Astrocyte (in vitro differentiated cells and primary cell): Measurements from ENCODE around the gene GBE1. TPM values are rescaled to one million over a fixed set of nuclear protein-coding genes. Genes with fewer than 3 reads are reported as not detected.

Source experiments
- DNase-seq: peaks from one replicate; pipeline ENCODE4 v3.0.0-alpha.2; 2010; ENCODE audit warnings: low read depth
- FAIRE-seq: peaks from 2 replicates; lab custom pipeline; 2011; peaks lifted over from hg19 to GRCh38; lab: Jason Lieb, UNC
- H2AFZ ChIP-seq: 2 replicates; pipeline ENCODE4 v1.6.0; 2012; ENCODE audit warnings: low read depth, low read length, inconsistent platforms
- H3K27ac ChIP-seq: 2 replicates; pipeline ENCODE4 v1.5.1; 2011; ENCODE audit warnings: low read depth, low read length, inconsistent platforms
- H3K27me3 ChIP-seq: 2 replicates; pipeline ENCODE4 v1.6.0; 2011; ENCODE audit warnings: low read length, inconsistent platforms; ENCODE audit not compliant: insufficient read depth
- H3K36me3 ChIP-seq: 2 replicates; pipeline ENCODE4 v1.5.1; 2011; ENCODE audit warnings: low read length, inconsistent platforms; ENCODE audit not compliant: insufficient read depth
- H3K4me1 ChIP-seq: 2 replicates; pipeline ENCODE4 v1.5.1; 2011; ENCODE audit warnings: low read length, inconsistent platforms; ENCODE audit not compliant: insufficient read depth
- H3K4me2 ChIP-seq: 2 replicates; pipeline ENCODE4 v1.6.0; 2012; ENCODE audit warnings: low read length, inconsistent platforms
- H3K4me3 ChIP-seq: 2 replicates; pipeline ENCODE4 v1.5.1; 2011; ENCODE audit warnings: low read depth, mild to moderate bottlenecking, low read length, inconsistent platforms; ENCODE audit not compliant: insufficient read depth
- H3K79me2 ChIP-seq: 2 replicates; pipeline ENCODE4 v1.6.0; 2012; ENCODE audit warnings: mild to moderate bottlenecking, low read length, inconsistent platforms; ENCODE audit not compliant: insufficient read depth
- H3K9ac ChIP-seq: 2 replicates; pipeline ENCODE4 v1.6.0; 2012; ENCODE audit warnings: mild to moderate bottlenecking, low read length, inconsistent platforms
- H3K9me3 ChIP-seq: 2 replicates; pipeline ENCODE4 v1.5.1; 2012; ENCODE audit warnings: low read depth, mild to moderate bottlenecking, low read length, inconsistent platforms; ENCODE audit not compliant: insufficient read depth
- H4K20me1 ChIP-seq: 2 replicates; pipeline ENCODE4 v1.6.0; 2012; ENCODE audit warnings: low read length, inconsistent platforms; ENCODE audit not compliant: insufficient read depth
- H3K27ac Mint-ChIP-seq: one replicate; pipeline ENCODE4 v1.8.0; 2021; ENCODE audit warnings: mild to moderate bottlenecking, mixed read lengths; ENCODE audit not compliant: unreplicated experiment
- H3K27me3 Mint-ChIP-seq: one replicate; pipeline ENCODE4 v1.8.0; 2021; ENCODE audit warnings: low read depth, mixed read lengths; ENCODE audit not compliant: unreplicated experiment
- H3K36me3 Mint-ChIP-seq: one replicate; pipeline ENCODE4 v1.8.0; 2021; ENCODE audit warnings: low read depth, mixed read lengths; ENCODE audit not compliant: unreplicated experiment
- H3K4me1 Mint-ChIP-seq: one replicate; pipeline ENCODE4 v1.8.0; 2021; ENCODE audit warnings: low read depth, mixed read lengths; ENCODE audit not compliant: unreplicated experiment
- H3K4me3 Mint-ChIP-seq: one replicate; pipeline ENCODE4 v1.8.0; 2021; ENCODE audit warnings: mild to moderate bottlenecking, moderate library complexity, mixed read lengths; ENCODE audit not compliant: unreplicated experiment
- H3K9me3 Mint-ChIP-seq: one replicate; pipeline ENCODE4 v1.8.0; 2021; ENCODE audit warnings: mild to moderate bottlenecking, mixed read lengths; ENCODE audit not compliant: unreplicated experiment
- EZH2 ChIP-seq: IDR thresholded peaks from 2 replicates; pipeline ENCODE4 v1.6.1; 2012; ENCODE audit warnings: mild to moderate bottlenecking, low read length, inconsistent platforms; ENCODE audit not compliant: insufficient read depth
- total RNA-seq: library from RNA; stranded (reverse); gene quantifications from 2 replicates; pipeline ENCODE4 v1.2.1, GENCODE V29; 2021
- TF ChIP-seq, protein P1 (sequence below): IDR thresholded peaks from 2 replicates; pipeline ENCODE4 v1.5.1; 2011; ENCODE audit warnings: low read depth, mild to moderate bottlenecking, inconsistent platforms, low read length, moderate library complexity; ENCODE audit not compliant: insufficient read depth

The GBE1 gene
- total RNA-seq, 1 donor from 2014 or later: 58.6 TPM

DNA sequence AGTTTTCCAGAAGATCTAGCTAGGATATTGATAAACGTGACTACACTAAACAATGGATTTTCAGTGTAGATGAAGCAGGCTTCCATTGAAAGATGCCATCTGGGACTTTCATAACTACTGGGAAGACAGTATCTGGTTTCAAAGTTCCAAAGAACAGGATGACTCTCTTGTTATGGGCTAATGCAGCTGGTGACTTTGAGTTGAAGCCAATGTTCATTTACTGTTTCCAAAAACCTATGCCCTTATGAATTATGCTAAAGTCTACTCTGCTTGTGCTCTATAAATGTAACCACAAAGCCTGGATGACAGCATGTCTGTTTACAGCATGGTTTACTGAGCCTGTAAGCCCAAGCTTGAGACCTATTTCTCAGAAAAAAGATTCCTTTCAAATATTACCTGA, 245.4 kb downstream of the GBE1 start:
- Histone ChIP-seq H3K27me3 (no peaks in the 10 kb centered on the region), H3K4me1 (no peaks in the 10 kb centered on the region), H3K36me3 (no peaks in the 10 kb centered on the region), H3K4me3 (no peak overlapping the region), H3K9ac (no peak overlapping the region), H3K4me2 (no peak overlapping the region), H3K9me3 (no peaks in the 10 kb centered on the region), H3K27ac (no peak overlapping the region), H3K79me2 (no peaks in the 10 kb centered on the region), H4K20me1 (no peaks in the 10 kb centered on the region), H2AFZ (no peak overlapping the region)
- no peak overlapping the region for H3K27ac Mint-ChIP-seq
- H3K4me3 Mint-ChIP-seq: no peak overlapping the region
- no peaks in the 10 kb centered on the region for H3K9me3 Mint-ChIP-seq
- TF ChIP-seq, protein P1, sequence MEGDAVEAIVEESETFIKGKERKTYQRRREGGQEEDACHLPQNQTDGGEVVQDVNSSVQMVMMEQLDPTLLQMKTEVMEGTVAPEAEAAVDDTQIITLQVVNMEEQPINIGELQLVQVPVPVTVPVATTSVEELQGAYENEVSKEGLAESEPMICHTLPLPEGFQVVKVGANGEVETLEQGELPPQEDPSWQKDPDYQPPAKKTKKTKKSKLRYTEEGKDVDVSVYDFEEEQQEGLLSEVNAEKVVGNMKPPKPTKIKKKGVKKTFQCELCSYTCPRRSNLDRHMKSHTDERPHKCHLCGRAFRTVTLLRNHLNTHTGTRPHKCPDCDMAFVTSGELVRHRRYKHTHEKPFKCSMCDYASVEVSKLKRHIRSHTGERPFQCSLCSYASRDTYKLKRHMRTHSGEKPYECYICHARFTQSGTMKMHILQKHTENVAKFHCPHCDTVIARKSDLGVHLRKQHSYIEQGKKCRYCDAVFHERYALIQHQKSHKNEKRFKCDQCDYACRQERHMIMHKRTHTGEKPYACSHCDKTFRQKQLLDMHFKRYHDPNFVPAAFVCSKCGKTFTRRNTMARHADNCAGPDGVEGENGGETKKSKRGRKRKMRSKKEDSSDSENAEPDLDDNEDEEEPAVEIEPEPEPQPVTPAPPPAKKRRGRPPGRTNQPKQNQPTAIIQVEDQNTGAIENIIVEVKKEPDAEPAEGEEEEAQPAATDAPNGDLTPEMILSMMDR: no peak
- no peak for TF ChIP-seq EZH2
- no peak for DNase-seq
- H3K27me3 Mint-ChIP-seq: no peaks in the 10 kb centered on the region
- no peaks in the 10 kb centered on the region for H3K36me3 Mint-ChIP-seq
- no peaks in the 10 kb centered on the region for H3K4me1 Mint-ChIP-seq
- FAIRE-seq: no peak

DNA sequence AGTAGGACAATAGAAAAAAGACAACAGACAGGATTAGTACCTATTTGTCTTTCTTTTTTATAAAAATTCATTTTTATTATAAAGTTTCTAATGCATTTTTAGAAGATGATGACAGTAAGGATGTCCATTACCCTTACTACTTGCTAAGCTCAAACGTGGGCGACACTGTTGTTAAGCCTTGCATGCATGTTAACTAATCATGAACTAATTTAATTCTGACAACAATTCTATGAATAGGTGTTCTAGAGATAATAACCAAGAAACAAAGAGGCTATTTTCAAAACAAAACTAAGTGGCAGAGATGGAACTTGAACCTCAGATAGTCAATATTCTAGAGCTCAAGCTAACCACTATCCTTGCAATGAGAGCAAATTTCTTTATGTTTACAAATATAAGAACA, 247.9 kb downstream of the GBE1 start:
- no peaks in the 10 kb centered on the region for H3K27me3 ChIP-seq
- H3K4me3 ChIP-seq: no peak overlapping the region
- H2AFZ ChIP-seq: no peak overlapping the region
- no peak overlapping the region for H3K9ac ChIP-seq
- H3K4me2 ChIP-seq: no peak overlapping the region
- no peaks in the 10 kb centered on the region for H3K79me2 ChIP-seq
- H3K27me3 Mint-ChIP-seq: no peaks in the 10 kb centered on the region
- no peaks in the 10 kb centered on the region for H4K20me1 ChIP-seq
- no peak for FAIRE-seq
- no peak overlapping the region for H3K27ac Mint-ChIP-seq
- no peak for DNase-seq
- no peaks in the 10 kb centered on the region for H3K4me1 ChIP-seq
- H3K36me3 Mint-ChIP-seq: no peaks in the 10 kb centered on the region
- H3K4me1 Mint-ChIP-seq: no peaks in the 10 kb centered on the region
- H3K9me3 Mint-ChIP-seq: no peaks in the 10 kb centered on the region
- H3K36me3 ChIP-seq: no peaks in the 10 kb centered on the region
- no peak for TF ChIP-seq EZH2
- TF ChIP-seq, protein P1: no peak
- H3K4me3 Mint-ChIP-seq: no peak overlapping the region
- no peaks in the 10 kb centered on the region for H3K9me3 ChIP-seq
- no peak overlapping the region for H3K27ac ChIP-seq

DNA sequence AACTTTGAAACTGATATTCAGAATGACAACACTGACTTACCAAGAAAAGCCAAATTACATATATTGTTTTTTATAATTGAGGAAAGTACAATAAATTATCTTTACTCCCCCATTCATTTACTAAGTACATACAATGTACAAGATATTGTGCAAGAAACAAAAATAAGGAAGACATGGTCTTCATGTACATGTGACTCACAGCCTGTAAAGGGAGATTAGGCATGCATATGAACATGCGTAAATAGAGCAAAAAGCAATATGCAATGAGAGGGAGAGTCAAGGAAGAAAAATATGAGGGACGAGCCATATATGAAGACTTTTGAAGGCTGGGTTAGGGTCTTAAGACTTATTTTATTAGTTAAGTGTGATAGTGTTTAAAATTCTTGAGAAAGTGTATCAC, 258.4 kb downstream of the GBE1 start:
- H3K9ac ChIP-seq: no peak overlapping the region
- no peak overlapping the region for H3K4me3 ChIP-seq
- no peaks in the 10 kb centered on the region for H3K36me3 ChIP-seq
- no peak overlapping the region for H3K27ac ChIP-seq
- no peak overlapping the region for H3K4me2 ChIP-seq
- H3K9me3 Mint-ChIP-seq: no peaks in the 10 kb centered on the region
- H3K4me1 Mint-ChIP-seq: no peaks in the 10 kb centered on the region
- H3K4me3 Mint-ChIP-seq: no peak overlapping the region
- H3K27me3 ChIP-seq: no peaks in the 10 kb centered on the region
- H3K27ac Mint-ChIP-seq: no peak overlapping the region
- H3K27me3 Mint-ChIP-seq: no peaks in the 10 kb centered on the region
- no peak overlapping the region for H2AFZ ChIP-seq
- TF ChIP-seq, protein P1: no peak
- no peak for TF ChIP-seq EZH2
- no peaks in the 10 kb centered on the region for H3K4me1 ChIP-seq
- H3K9me3 ChIP-seq: no peaks in the 10 kb centered on the region
- H3K36me3 Mint-ChIP-seq: peaks cover 5% of the 10 kb centered on the region
- H3K79me2 ChIP-seq: no peaks in the 10 kb centered on the region
- H4K20me1 ChIP-seq: no peaks in the 10 kb centered on the region
- DNase-seq: no peak
- no peak for FAIRE-seq
